Left ventricle myocardium inferior (tissue), 1 donor: ENCODE data around the gene PLSCR3. TPM values are rescaled to one million over a fixed set of nuclear protein-coding genes. Genes with fewer than 3 reads are reported as not detected.

Experiments used
- DNase-seq: peaks from one replicate; pipeline ENCODE4 v3.0.0-alpha.2; 2020
- H3K27ac ChIP-seq: fragments of 200-600 bp; replicated peaks from 2 replicates; pipeline ENCODE4 v1.8.0; 2021
- H3K27me3 ChIP-seq: fragments of 200-600 bp; 2 replicates; pipeline ENCODE4 v1.8.0; 2021; ENCODE audit warnings: low read depth
- H3K36me3 ChIP-seq: fragments of 200-600 bp; 2 replicates; pipeline ENCODE4 v1.8.0; 2021
- H3K4me1 ChIP-seq: fragments of 200-600 bp; 2 replicates; pipeline ENCODE4 v1.8.0; 2021
- H3K4me3 ChIP-seq: fragments of 200-600 bp; 2 replicates; pipeline ENCODE4 v1.8.0; 2021; ENCODE audit warnings: mild to moderate bottlenecking, moderate library complexity
- H3K9me3 ChIP-seq: fragments of 200-600 bp; replicated peaks from 2 replicates; pipeline ENCODE4 v1.8.0; 2021
- CTCF ChIP-seq: fragments of 200-600 bp; IDR thresholded peaks from 2 replicates; pipeline ENCODE4 v1.8.0; 2021; ENCODE audit warnings: antibody characterized with exemption, mild to moderate bottlenecking, borderline replicate concordance
- intact Hi-C: fragments of 100-400 bp; cut with micrococcal nuclease; formaldehyde crosslinking; loops from one replicate; pipeline ENCODE4 v1.11.0; 2022
- total RNA-seq: library from RNA; stranded (reverse); fragmentation: NEBNext Ultra II Directional; extraction: Animal tissue kit (Norgen Biotek cat#: 25700); gene quantifications from one replicate; pipeline ENCODE4 v1.2.1, GENCODE V29; 2021
- donor health status: DM: no; HTN: yes; CAD: no; lungs with severe emphysema.

The PLSCR3 gene
- total RNA-seq, 1 donor from 2014 or later = 20.1 TPM

- peaks cover 68% of the 10 kb centered on the region for H3K27me3 ChIP-seq
- no peaks in the 10 kb centered on the region for H3K4me1 ChIP-seq
- no peak overlapping the region for H3K4me3 ChIP-seq
- intact Hi-C loops = loop anchor here (10.0 kb wide), 1 partner anchor 65 kb away; no protein-coding TSS in a partner anchor
- H3K9me3 ChIP-seq = no peaks in the 10 kb centered on the region
- no peak overlapping the region for H3K27ac ChIP-seq
- H3K36me3 ChIP-seq = no peaks in the 10 kb centered on the region
- no peak for TF ChIP-seq CTCF
- no peak for DNase-seq
Measured at GRCh38 chr17:7340179-7340578, 54.1 kb downstream of the PLSCR3 start.

Other genes starting within 250 kb of the PLSCR3 start
- 0.14 TPM for gene ASGR1, start 215.2 kb downstream of the PLSCR3 start, total RNA-seq
- 14.0 TPM for gene DLG4, start 174.7 kb downstream of the PLSCR3 start, total RNA-seq
- 1,845 TPM for gene ACADVL, start 174.6 kb downstream of the PLSCR3 start, total RNA-seq
- 19.8 TPM for gene DVL2, start 160.0 kb downstream of the PLSCR3 start, total RNA-seq
- 22.0 TPM for gene PHF23, start 155.1 kb downstream of the PLSCR3 start, total RNA-seq
- gene GABARAP, start 152.1 kb downstream of the PLSCR3 start, total RNA-seq = 394 TPM
- 105 TPM for gene CTDNEP1, start 142.8 kb downstream of the PLSCR3 start, total RNA-seq
- gene ELP5, start 142.3 kb downstream of the PLSCR3 start, total RNA-seq = 62.5 TPM
- gene CLDN7, start 132.0 kb downstream of the PLSCR3 start, total RNA-seq = 1.6 TPM
- 146 TPM for gene SLC2A4, start 112.8 kb downstream of the PLSCR3 start, total RNA-seq
- gene YBX2, start 99.9 kb downstream of the PLSCR3 start, total RNA-seq = 0.77 TPM
- gene EIF5A, start 86.9 kb downstream of the PLSCR3 start, total RNA-seq = 250 TPM
- gene GPS2, start 79.2 kb downstream of the PLSCR3 start, total RNA-seq = 66.1 TPM
- 31.9 TPM for gene NEURL4, start 65.2 kb downstream of the PLSCR3 start, total RNA-seq
- 13.4 TPM for gene ACAP1, start 58.0 kb downstream of the PLSCR3 start, total RNA-seq
- 3.9 TPM for gene KCTD11, start 42.4 kb downstream of the PLSCR3 start, total RNA-seq
- gene TMEM95, start 39.4 kb downstream of the PLSCR3 start, total RNA-seq = not detected
- 1.8 TPM for gene TNK1, start 13.4 kb downstream of the PLSCR3 start, total RNA-seq
- 67.8 TPM for gene TMEM256, start 9.6 kb upstream of the PLSCR3 start, total RNA-seq
- gene NLGN2, start 13.3 kb upstream of the PLSCR3 start, total RNA-seq = 9.3 TPM
- gene SPEM1, start 25.8 kb upstream of the PLSCR3 start, total RNA-seq = not detected
- gene SPEM2, start 31.1 kb upstream of the PLSCR3 start, total RNA-seq = not detected
- not detected for gene SPEM3, start 34.3 kb upstream of the PLSCR3 start, total RNA-seq
- gene TMEM102, start 40.9 kb upstream of the PLSCR3 start, total RNA-seq = 2.7 TPM
- 6.5 TPM for gene FGF11, start 45.0 kb upstream of the PLSCR3 start, total RNA-seq
- gene CHRNB1, start 50.5 kb upstream of the PLSCR3 start, total RNA-seq = 8.7 TPM
- 63.4 TPM for gene ZBTB4, start 85.1 kb upstream of the PLSCR3 start, total RNA-seq
- not detected for gene SLC35G6, start 86.9 kb upstream of the PLSCR3 start, total RNA-seq
- gene POLR2A, start 89.8 kb upstream of the PLSCR3 start, total RNA-seq = 38.7 TPM
- 29.9 TPM for gene TNFSF12, start 154.5 kb upstream of the PLSCR3 start, total RNA-seq
- gene TNFSF13, start 164.2 kb upstream of the PLSCR3 start, total RNA-seq = 6.3 TPM
- 29.5 TPM for gene SENP3, start 167.4 kb upstream of the PLSCR3 start, total RNA-seq
- gene CD68, start 185.1 kb upstream of the PLSCR3 start, total RNA-seq = 25.5 TPM
- 24.9 TPM for gene MPDU1, start 189.3 kb upstream of the PLSCR3 start, total RNA-seq
- 1.9 TPM for gene SOX15, start 195.6 kb upstream of the PLSCR3 start, total RNA-seq
- gene FXR2, start 220.4 kb upstream of the PLSCR3 start, total RNA-seq = 111 TPM
- 73.5 TPM for gene SAT2, start 233.3 kb upstream of the PLSCR3 start, total RNA-seq
- 0.74 TPM for gene SHBG, start 235.6 kb upstream of the PLSCR3 start, total RNA-seq